GM12878 (cell line): ENCODE data around the gene SLC9C2.

Source experiments
- CHD2 ChIP-seq: IDR thresholded peaks from 2 replicates; pipeline ENCODE4 v1.6.1; 2011; ENCODE audit warnings: low read depth, low read length, improper control_type of control experiment, borderline replicate concordance
- CTCF ChIP-seq, 3 experiments: IDR thresholded peaks in 2 of 3; conservative IDR thresholded peaks in 1 of 3; 2 replicates each; pipeline ENCODE4 v1.5.1; 2011; ENCODE audit warnings: low read depth in 3 of 3, low read length in 3 of 3, mild to moderate bottlenecking in 3 of 3, control low read depth in 2 of 3, moderate library complexity in 2 of 3, inconsistent platforms in 1 of 3, mixed read lengths in 1 of 3; ENCODE audit not compliant: control insufficient read depth in 2 of 3, insufficient read depth in 1 of 3; ENCODE audit errors: extremely low read depth in 1 of 3
- EP300 ChIP-seq, 2 experiments: fragments of 150-350 bp in 1 of 2; IDR thresholded peaks; 2 replicates each; pipeline ENCODE4 v1.6.1; 2011 to 2012; ENCODE audit warnings: low read depth in 2 of 2, low read length in 2 of 2, borderline replicate concordance in 1 of 2, improper control_type of control experiment in 1 of 2, inconsistent platforms in 1 of 2; ENCODE audit not compliant: control insufficient read depth in 1 of 2
- EZH2 ChIP-seq: IDR thresholded peaks from 2 replicates; pipeline ENCODE4 v1.6.1; 2012; ENCODE audit warnings: low read depth, mild to moderate bottlenecking, control low read depth, inconsistent platforms, low read length, borderline replicate concordance; ENCODE audit not compliant: control insufficient read depth
- FOS ChIP-seq: IDR thresholded peaks from 3 replicates; pipeline ENCODE4 v1.6.1; 2011; ENCODE audit warnings: borderline replicate concordance; ENCODE audit not compliant: insufficient read length; ENCODE audit errors: extremely low read depth
- PBX3 ChIP-seq: IDR thresholded peaks from 2 replicates; pipeline ENCODE4 v1.6.1; 2011; ENCODE audit warnings: mild to moderate bottlenecking, low read depth, low read length, moderate library complexity; ENCODE audit not compliant: insufficient replicate concordance
- POU2F2 ChIP-seq: IDR thresholded peaks from 3 replicates; pipeline ENCODE4 v1.6.1; 2011; ENCODE audit warnings: low read depth, mild to moderate bottlenecking, low read length, borderline replicate concordance
- RAD21 ChIP-seq: IDR thresholded peaks from 2 replicates; pipeline ENCODE4 v1.6.1; 2011; ENCODE audit warnings: mild to moderate bottlenecking, low read depth, low read length, moderate library complexity; ENCODE audit not compliant: insufficient read depth
- RB1 ChIP-seq: fragments of 450-650 bp; formaldehyde crosslinking; IDR thresholded peaks from 2 replicates; pipeline ENCODE4 v1.6.1; 2017; ENCODE audit warnings: mild to moderate bottlenecking, borderline replicate concordance
- SMAD1 ChIP-seq: fragments of 450-650 bp; IDR thresholded peaks from 2 replicates; pipeline ENCODE4 v1.6.1; 2018; ENCODE audit warnings: mild to moderate bottlenecking, low read depth; ENCODE audit not compliant: partially characterized antibody
- SPI1 ChIP-seq: IDR thresholded peaks from 2 replicates; pipeline ENCODE4 v1.6.1; 2011; ENCODE audit warnings: low read depth, mild to moderate bottlenecking, low read length, moderate library complexity, borderline replicate concordance; ENCODE audit not compliant: insufficient read depth
- TAF1 ChIP-seq: IDR thresholded peaks from 2 replicates; pipeline ENCODE4 v1.6.1; 2011; ENCODE audit warnings: mild to moderate bottlenecking, low read depth, low read length, borderline replicate concordance
- ZBTB33 ChIP-seq: fragments of 450-650 bp; IDR thresholded peaks from 2 replicates; pipeline ENCODE4 v1.6.1; 2017; ENCODE audit warnings: mild to moderate bottlenecking
- TF ChIP-seq, protein P1 (sequence below): fragments of 450-650 bp; formaldehyde crosslinking; IDR thresholded peaks from 2 replicates; pipeline ENCODE4 v1.4.0; 2022; ENCODE audit warnings: mild to moderate bottlenecking, moderate library complexity

DNA sequence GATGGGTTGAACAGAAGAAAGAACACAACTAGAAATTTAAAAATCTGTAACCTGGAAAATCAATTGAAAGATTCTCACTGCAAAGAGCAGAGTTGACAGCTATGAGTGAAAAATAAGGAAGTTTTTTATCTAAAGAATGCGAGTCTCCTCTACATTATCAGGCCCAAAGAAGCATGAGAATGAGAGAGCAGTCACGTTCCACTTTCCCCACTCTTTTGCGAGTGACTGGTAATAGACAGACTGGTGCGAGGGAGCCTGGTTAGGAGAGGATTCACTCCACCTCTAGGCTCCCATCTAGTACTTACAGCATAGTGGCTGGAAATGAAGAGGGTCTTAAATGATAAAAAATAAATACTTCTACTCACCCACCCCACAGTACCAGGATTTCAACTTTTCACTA is 73.8 kb downstream of the SLC9C2 start:
- TF ChIP-seq FOS (no peak), PBX3 (no peak), CTCF (IDR thresholded peaks at IDR 0.05 in 2 of 3, conservative IDR thresholded peaks at IDR 0.05 in 1 of 3; ENCODE audit: control insufficient read depth in 2 of 3, extremely low read depth in 1 of 3, insufficient read depth in 1 of 3, low read depth in 3 of 3, low read length in 3 of 3) (no peak), TAF1 (no peak), RAD21 (no peak), POU2F2 (no peak), EZH2 (no peak), EP300 (IDR thresholded peaks at IDR 0.05; ENCODE audit: borderline replicate concordance in 1 of 2, control insufficient read depth in 1 of 2, low read depth in 2 of 2, low read length in 2 of 2) (no peak), RB1 (no peak), CHD2 (no peak), SPI1 (no peak), ZBTB33 (no peak), SMAD1 (no peak)
- TF ChIP-seq, protein P1, sequence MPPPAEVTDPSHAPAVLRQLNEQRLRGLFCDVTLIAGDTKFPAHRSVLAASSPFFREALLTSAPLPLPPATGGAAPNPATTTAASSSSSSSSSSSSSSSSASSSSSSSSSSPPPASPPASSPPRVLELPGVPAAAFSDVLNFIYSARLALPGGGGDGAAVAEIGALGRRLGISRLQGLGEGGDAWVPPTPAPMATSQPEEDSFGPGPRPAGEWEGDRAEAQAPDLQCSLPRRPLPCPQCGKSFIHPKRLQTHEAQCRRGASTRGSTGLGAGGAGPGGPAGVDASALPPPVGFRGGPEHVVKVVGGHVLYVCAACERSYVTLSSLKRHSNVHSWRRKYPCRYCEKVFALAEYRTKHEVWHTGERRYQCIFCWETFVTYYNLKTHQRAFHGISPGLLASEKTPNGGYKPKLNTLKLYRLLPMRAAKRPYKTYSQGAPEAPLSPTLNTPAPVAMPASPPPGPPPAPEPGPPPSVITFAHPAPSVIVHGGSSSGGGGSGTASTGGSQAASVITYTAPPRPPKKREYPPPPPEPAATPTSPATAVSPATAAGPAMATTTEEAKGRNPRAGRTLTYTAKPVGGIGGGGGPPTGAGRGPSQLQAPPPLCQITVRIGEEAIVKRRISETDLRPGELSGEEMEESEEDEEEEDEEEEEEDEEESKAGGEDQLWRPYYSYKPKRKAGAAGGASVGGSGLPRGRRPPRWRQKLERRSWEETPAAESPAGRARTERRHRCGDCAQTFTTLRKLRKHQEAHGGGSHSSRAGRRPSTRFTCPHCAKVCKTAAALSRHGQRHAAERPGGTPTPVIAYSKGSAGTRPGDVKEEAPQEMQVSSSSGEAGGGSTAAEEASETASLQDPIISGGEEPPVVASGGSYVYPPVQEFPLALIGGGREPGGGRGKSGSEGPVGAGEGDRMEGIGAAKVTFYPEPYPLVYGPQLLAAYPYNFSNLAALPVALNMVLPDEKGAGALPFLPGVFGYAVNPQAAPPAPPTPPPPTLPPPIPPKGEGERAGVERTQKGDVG = no peak
